Osteoblast (primary cell): ENCODE measurements around the gene ESYT2. TPM values are rescaled to one million over a fixed set of nuclear protein-coding genes. Genes with fewer than 3 reads are reported as not detected.

Experiments
- DNase-seq: peaks from one replicate; pipeline ENCODE4 v3.0.0; 2011; ENCODE audit warnings: low spot score, mixed read lengths; ENCODE audit not compliant: insufficient read length; ENCODE audit errors: missing footprints
- H2AFZ ChIP-seq: 2 replicates; pipeline ENCODE4 v1.6.0; 2011; ENCODE audit warnings: mild to moderate bottlenecking, low read length
- H3K27ac ChIP-seq: 2 replicates; pipeline ENCODE4 v1.5.1; 2011; ENCODE audit warnings: mild to moderate bottlenecking, low read depth, low read length, moderate library complexity
- H3K27me3 ChIP-seq: 2 replicates; pipeline ENCODE4 v1.6.0; 2012; ENCODE audit warnings: mild to moderate bottlenecking, control low read depth, inconsistent platforms, low read length, moderate library complexity; ENCODE audit not compliant: insufficient read depth
- H3K36me3 ChIP-seq: 2 replicates; pipeline ENCODE4 v1.5.1; 2011; ENCODE audit warnings: mild to moderate bottlenecking, low read length, control low read depth, moderate library complexity; ENCODE audit not compliant: insufficient read depth
- H3K4me1 ChIP-seq: 2 replicates; pipeline ENCODE4 v1.5.1; 2011; ENCODE audit warnings: mild to moderate bottlenecking, low read length, control low read depth, moderate library complexity; ENCODE audit not compliant: insufficient read depth
- H3K4me2 ChIP-seq: 2 replicates; pipeline ENCODE4 v1.6.0; 2011; ENCODE audit warnings: mild to moderate bottlenecking, low read length; ENCODE audit not compliant: insufficient read depth
- H3K4me3 ChIP-seq: fragments of 200-600 bp; sonication (generic); 3 replicates; pipeline ENCODE4 v1.5.1; 2012; ENCODE audit warnings: mild to moderate bottlenecking, low read length, inconsistent platforms; ENCODE audit not compliant: insufficient read depth
- H3K79me2 ChIP-seq: 2 replicates; pipeline ENCODE4 v1.6.0; 2012; ENCODE audit warnings: mild to moderate bottlenecking, low read length, control low read depth, inconsistent platforms; ENCODE audit not compliant: insufficient read depth
- H3K9me3 ChIP-seq: 2 replicates; pipeline ENCODE4 v1.5.1; 2011; ENCODE audit warnings: low read depth, low read length, control low read depth
- H4K20me1 ChIP-seq: 2 replicates; pipeline ENCODE4 v1.6.0; 2012; ENCODE audit warnings: mild to moderate bottlenecking, low read length, control low read depth; ENCODE audit not compliant: insufficient read depth
- CTCF ChIP-seq: IDR thresholded peaks from 2 replicates; pipeline ENCODE4 v1.5.1; 2011; ENCODE audit warnings: mild to moderate bottlenecking, low read depth, low read length, moderate library complexity; ENCODE audit errors: extremely low read depth
- total RNA-seq: library from RNA; depleted of rRNA; stranded (reverse); fragments of >200 nt; gene quantifications from 2 replicates; pipeline ENCODE4 v1.2.3, GENCODE V29; 2012

Gene ESYT2
- total RNA-seq, 1 donor = 132 TPM

GRCh38 chr7:158776474-158776873, 52.8 kb downstream of the ESYT2 start:
- H3K79me2 ChIP-seq = peaks cover 16% of the 10 kb centered on the region
- H3K36me3 ChIP-seq = peaks cover 36% of the 10 kb centered on the region
- no peak overlapping the region for H3K4me2 ChIP-seq
- TF ChIP-seq CTCF = no peak
- no peaks in the 10 kb centered on the region for H3K27me3 ChIP-seq
- H4K20me1 ChIP-seq = no peaks in the 10 kb centered on the region
- H3K4me1 ChIP-seq = peaks cover 8% of the 10 kb centered on the region
- H3K4me3 ChIP-seq = no peak overlapping the region
- no peaks in the 10 kb centered on the region for H3K9me3 ChIP-seq
- no peak for DNase-seq
- no peak overlapping the region for H2AFZ ChIP-seq
- no peak overlapping the region for H3K27ac ChIP-seq

DNA sequence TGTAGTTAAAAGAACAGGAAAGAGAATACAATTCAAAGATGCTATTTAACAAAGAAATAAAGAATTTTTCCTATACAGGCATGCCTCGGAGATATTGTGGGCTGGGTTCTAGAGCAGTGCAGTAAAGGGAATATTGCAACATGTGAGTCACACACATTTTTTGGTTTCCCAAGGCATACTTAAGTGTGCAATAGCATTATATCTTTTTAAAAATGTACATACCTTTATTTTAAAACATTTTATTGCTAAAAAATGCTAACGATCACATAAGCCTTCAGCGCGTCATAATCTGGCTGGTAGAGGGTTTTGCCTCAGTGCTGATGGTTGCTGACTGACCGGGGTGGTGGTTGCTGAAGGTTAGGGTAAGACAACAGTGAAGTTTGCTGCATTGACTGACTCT, 54.4 kb downstream of the ESYT2 start:
- Histone ChIP-seq H3K79me2 (peaks cover 12% of the 10 kb centered on the region), H3K4me3 (no peak overlapping the region), H3K9me3 (no peaks in the 10 kb centered on the region), H2AFZ (no peak overlapping the region), H3K27me3 (no peaks in the 10 kb centered on the region), H3K4me1 (peaks cover 8% of the 10 kb centered on the region), H3K27ac (no peak overlapping the region), H3K4me2 (no peak overlapping the region), H3K36me3 (peaks cover 21% of the 10 kb centered on the region), H4K20me1 (no peaks in the 10 kb centered on the region)
- DNase-seq = no peak
- no peak for TF ChIP-seq CTCF

DNA sequence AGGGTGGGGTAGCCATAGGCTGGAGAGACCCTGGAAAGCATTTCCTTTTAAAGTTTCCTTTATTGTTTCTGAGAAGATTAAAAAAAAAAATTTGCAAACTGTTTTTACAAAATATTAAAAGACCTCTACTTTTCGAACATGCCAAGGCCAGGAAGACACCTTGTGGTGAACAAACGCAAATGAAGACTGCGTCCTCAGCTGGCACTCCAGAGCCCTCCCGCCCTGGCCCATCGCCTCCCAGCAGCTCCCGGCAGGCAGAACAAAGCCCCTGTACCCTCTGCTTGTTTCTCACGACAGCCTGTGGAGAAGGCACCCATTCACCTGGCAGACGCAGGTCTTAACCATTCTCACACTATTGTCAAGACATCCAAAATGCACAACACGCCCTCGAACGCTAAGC, 56.4 kb downstream of the ESYT2 start:
- no peaks in the 10 kb centered on the region for H3K9me3 ChIP-seq
- peaks cover 20% of the 10 kb centered on the region for H3K36me3 ChIP-seq

GRCh38 chr7:158771213-158771834, 58.0 kb downstream of the ESYT2 start:
- DNase-seq = no peak
- no peak overlapping the region for H3K27ac ChIP-seq
- H3K27me3 ChIP-seq = no peaks in the 10 kb centered on the region
- no peak overlapping the region for H2AFZ ChIP-seq
- peaks cover 6% of the 10 kb centered on the region for H3K4me1 ChIP-seq
- H3K4me2 ChIP-seq = no peak overlapping the region
- peaks cover 29% of the 10 kb centered on the region for H3K36me3 ChIP-seq
- no peaks in the 10 kb centered on the region for H3K9me3 ChIP-seq
- no peaks in the 10 kb centered on the region for H4K20me1 ChIP-seq
- H3K79me2 ChIP-seq = no peaks in the 10 kb centered on the region
- TF ChIP-seq CTCF = no peak
- no peak overlapping the region for H3K4me3 ChIP-seq

More for the DNA sequence above, 56.4 kb downstream of the ESYT2 start:
- H2AFZ ChIP-seq = no peak overlapping the region
- no peak for TF ChIP-seq CTCF
- peaks cover 6% of the 10 kb centered on the region for H3K4me1 ChIP-seq
- H3K4me2 ChIP-seq = no peak overlapping the region
- H3K27ac ChIP-seq = no peak overlapping the region
- DNase-seq = no peak
- no peaks in the 10 kb centered on the region for H4K20me1 ChIP-seq
- H3K27me3 ChIP-seq = no peaks in the 10 kb centered on the region
- H3K4me3 ChIP-seq = no peak overlapping the region
- peaks cover 3% of the 10 kb centered on the region for H3K79me2 ChIP-seq
